ENCODE data around the gene NECAB3.
"Not testable (repeated sequence)": the region's sequence is repeated elsewhere in the genome, so short reads cannot be mapped to it uniquely, and the experiment has no call there.

The NECAB3 gene

GRCh38 chr20:33674294-33675135, at the start of gene NECAB3:
Gene NECAB3 (minus strand): TSS chr20:33674428. CDS start chr20:33674352, 76 bp downstream.
- peak; percentile 69 for DNase-seq

GRCh38 chr20:33721391-33722140, 47.3 kb upstream of the NECAB3 start:
- DNase-seq: no peak

GRCh38 chr20:33719989-33720709, 45.9 kb upstream of the NECAB3 start, which contains the start of gene PXMP4:
Gene PXMP4 (minus strand): TSS chr20:33720310. CDS start chr20:33720207, 103 bp downstream.
- peak; percentile 98 for DNase-seq

GRCh38 chr20:33719277-33719988, 45.2 kb upstream of the NECAB3 start:
- no peak for DNase-seq

GRCh38 chr20:33716498-33716897, 42.3 kb upstream of the NECAB3 start:
- no peak for DNase-seq

GRCh38 chr20:33713865-33714367, 39.7 kb upstream of the NECAB3 start:
- no peak for DNase-seq

- no peak for DNase-seq
These were observed 37.2 kb upstream of the NECAB3 start for GRCh38 chr20:33711446-33711738.

- DNase-seq: no peak
These were observed 36.6 kb upstream of the NECAB3 start for GRCh38 chr20:33710681-33711445.

- no peak for DNase-seq
These were observed 35.8 kb upstream of the NECAB3 start for GRCh38 chr20:33709905-33710541.

- no peak for DNase-seq
These were observed 35.2 kb upstream of the NECAB3 start for GRCh38 chr20:33709398-33709797.

- DNase-seq: no peak
These were observed 33.4 kb upstream of the NECAB3 start for GRCh38 chr20:33707668-33708067.

GRCh38 chr20:33704197-33704924, 30.1 kb upstream of the NECAB3 start:
- no peak for DNase-seq

GRCh38 chr20:33703498-33704137, 29.4 kb upstream of the NECAB3 start:
- DNase-seq: no peak

GRCh38 chr20:33702861-33703260, 28.6 kb upstream of the NECAB3 start:
- DNase-seq: peak; percentile 42

- no peak for DNase-seq
These were observed 27.6 kb upstream of the NECAB3 start for GRCh38 chr20:33701629-33702450.

- not testable (repeated sequence) for DNase-seq
These were observed 26.6 kb upstream of the NECAB3 start for GRCh38 chr20:33700696-33701441.

GRCh38 chr20:33698966-33699365, 24.7 kb upstream of the NECAB3 start:
- not testable (repeated sequence) for DNase-seq

GRCh38 chr20:33697129-33697528, 22.9 kb upstream of the NECAB3 start:
- no peak for DNase-seq

All from NCI-H1092 (cell line).